K562 (cell line): ENCODE measurements around the gene SCN5A. TPM values are rescaled to one million over a fixed set of nuclear protein-coding genes. Genes with fewer than 3 reads are reported as not detected.
A peak's percentile ranks its signal among the peaks of the same experiment; 100 is the strongest.

Experiments used
- ARID4B ChIP-seq: sonication (generic); formaldehyde crosslinking; IDR thresholded peaks from 2 replicates; pipeline ENCODE4 v1.8.0; 2022; ENCODE audit warnings: mild to moderate bottlenecking, missing genetic modification reagents
- BHLHE40 ChIP-seq: IDR thresholded peaks from 2 replicates; pipeline ENCODE4 v1.6.1; 2011; ENCODE audit warnings: low read length, improper control_type of control experiment
- CBX8 ChIP-seq: fragments of 200-600 bp; sonication (generic); IDR thresholded peaks from 2 replicates; pipeline ENCODE4 v1.6.1; 2012; ENCODE audit warnings: borderline replicate concordance, mixed run types, low read depth, mild to moderate bottlenecking, moderate library complexity, mixed read lengths, low read length, control low read depth, inconsistent platforms; ENCODE audit not compliant: poor library complexity, severe bottlenecking; ENCODE audit errors: extremely low read depth
- CLOCK ChIP-seq: fragments of 250-450 bp; sonication (Bioruptor Pico); IDR thresholded peaks from 2 replicates; pipeline ENCODE4 v1.4.0; 2020; ENCODE audit warnings: mild to moderate bottlenecking, moderate library complexity, borderline replicate concordance
- MBD1 ChIP-seq: fragments of 250-450 bp; sonication (Bioruptor Pico); IDR thresholded peaks from 2 replicates; pipeline ENCODE4 v1.8.0; 2022; ENCODE audit warnings: inconsistent platforms
- MCM2 ChIP-seq: fragments of 450-650 bp; IDR thresholded peaks from 2 replicates; pipeline ENCODE4 v1.6.1; 2017; ENCODE audit warnings: low read depth, mild to moderate bottlenecking
- NR2C1 ChIP-seq, 2 experiments: fragments of 450-650 bp; IDR thresholded peaks; 2 replicates each; pipeline ENCODE4 v1.6.1; 2017; ENCODE audit warnings: mild to moderate bottlenecking in 2 of 2, antibody characterized with exemption in 1 of 2, inconsistent platforms in 1 of 2, missing compliant biosample characterization in 1 of 2, missing genetic modification characterization in 1 of 2
- SMAD2 ChIP-seq: fragments of 150-350 bp; IDR thresholded peaks from 2 replicates; pipeline ENCODE4 v1.6.1; 2014; ENCODE audit warnings: low read depth, mild to moderate bottlenecking, low read length
- SUPT5H ChIP-seq: fragments of 450-650 bp; IDR thresholded peaks from 2 replicates; pipeline ENCODE4 v1.6.1; 2016
- TAF15 ChIP-seq: fragments of 200-400 bp; formaldehyde crosslinking; IDR thresholded peaks from 2 replicates; pipeline ENCODE4 v1.6.1; 2017; ENCODE audit warnings: mild to moderate bottlenecking, low read depth, low read length, moderate library complexity
- TAF7 ChIP-seq: fragments of 450-650 bp; IDR thresholded peaks from 2 replicates; pipeline ENCODE4 v1.6.1; 2016; ENCODE audit warnings: missing genetic modification characterization, missing compliant biosample characterization
- TSHZ1 ChIP-seq: fragments of 250-450 bp; sonication (Bioruptor Pico); IDR thresholded peaks from 2 replicates; pipeline ENCODE4 v1.4.0; 2020; ENCODE audit warnings: mild to moderate bottlenecking, moderate library complexity
- ZNF124 ChIP-seq: sonication (generic); formaldehyde crosslinking; IDR thresholded peaks from 2 replicates; pipeline ENCODE4 v1.8.1; 2022; ENCODE audit warnings: missing genetic modification reagents
- ZNF165 ChIP-seq: fragments of 250-450 bp; sonication (Bioruptor Pico); IDR thresholded peaks from 2 replicates; pipeline ENCODE4 v1.4.0; 2020; ENCODE audit warnings: borderline replicate concordance
- ZNF77 ChIP-seq: fragments of 250-450 bp; sonication (Bioruptor Pico); IDR thresholded peaks from 2 replicates; pipeline ENCODE4 v1.5.0; 2020
- polyA plus RNA-seq, 8 experiments: library from polyadenylated mRNA; depleted of rRNA in 4 of 8; stranded (reverse) in 5 of 8; unstranded in 3 of 8; fragments of >200 nt; fragmentation: Nextera tagmentation in 2 of 8; fragmentation: Illumina TruSeq in 1 of 8; extraction: Ambion mirVana in 2 of 8; extraction: Trizol in 1 of 8; gene quantifications; 2 replicates each; pipeline versions ENCODE4 v1.2.1 to v1.2.3, GENCODE V29; 2011 to 2014; ENCODE audit warnings: inconsistent platforms in 1 of 8, missing spikeins in 1 of 8
- total RNA-seq, 7 experiments: library from RNA; depleted of rRNA in 6 of 7; stranded (reverse); fragments of >200 nt in 6 of 7; fragmentation: Illumina TruSeq in 2 of 7; extraction: Trizol in 2 of 7; gene quantifications; 2 replicates each; pipeline versions ENCODE4 v1.2.1 to v1.2.3, GENCODE V29; 2011 to 2021; ENCODE audit warnings: low replicate concordance in 1 of 7

Gene SCN5A
- total and polyA plus RNA-seq, 9 of the 15 experiments (the other 6 are each of a cell fraction or from before 2014, with no cell fraction given) = 0.07 to 1.4 (median 0.21) TPM; not detected in 2

- TF ChIP-seq CLOCK (CRISPR knock-in tag) = no peak
- no peak for TF ChIP-seq NR2C1 (IDR thresholded peaks at IDR 0.05)
- TF ChIP-seq NR2C1 (tag; IDR thresholded peaks at IDR 0.05) = no peak
- no peak for TF ChIP-seq TAF7 (tag)
- no peak for TF ChIP-seq ZNF124 (CRISPR knock-in tag)
- no peak for TF ChIP-seq SUPT5H
- TF ChIP-seq BHLHE40 = peak; percentile 87
- TF ChIP-seq TSHZ1 (CRISPR knock-in tag) = no peak
- TF ChIP-seq TAF15 = no peak
- TF ChIP-seq MBD1 (CRISPR knock-in tag) = no peak
- no peak for TF ChIP-seq ZNF165 (CRISPR knock-in tag)
- no peak for TF ChIP-seq ARID4B (CRISPR knock-in tag)
- no peak for TF ChIP-seq CBX8
- no peak for TF ChIP-seq ZNF77 (CRISPR knock-in tag)
- TF ChIP-seq SMAD2 = no peak
- no peak for TF ChIP-seq MCM2
Measured at GRCh38 chr3:38651153-38651789, 1.8 kb upstream of the SCN5A start (continued).
